GM12891 (cell line): ENCODE data around the gene OPCML.

Experiments used
- DNase-seq: peaks from one replicate; pipeline ENCODE4 v3.0.0; 2011; ENCODE audit warnings: low spot score; ENCODE audit not compliant: insufficient read length
- FAIRE-seq: peaks from 2 replicates; lab custom pipeline; 2011; peaks lifted over from hg19 to GRCh38; lab: Jason Lieb, UNC
- PAX5 ChIP-seq: IDR thresholded peaks from 2 replicates; pipeline ENCODE4 v1.6.1; 2011; ENCODE audit warnings: low read length, moderate library complexity, mild to moderate bottlenecking; ENCODE audit not compliant: insufficient read depth, severe bottlenecking
- POLR2A ChIP-seq: IDR thresholded peaks from 2 replicates; pipeline ENCODE4 v1.6.1; 2011; ENCODE audit warnings: low read depth, low read length, control low read depth
- POLR2AphosphoS5 ChIP-seq: IDR thresholded peaks from 2 replicates; pipeline ENCODE4 v1.6.1; 2011; ENCODE audit warnings: low read depth, low read length, control low read depth
- POU2F2 ChIP-seq: IDR thresholded peaks from 2 replicates; pipeline ENCODE4 v1.6.1; 2011; ENCODE audit warnings: low read depth, mild to moderate bottlenecking, control low read depth, low read length, moderate library complexity
- SPI1 ChIP-seq: IDR thresholded peaks from 2 replicates; pipeline ENCODE4 v1.6.1; 2011; ENCODE audit warnings: low read depth, low read length, control low read depth
- TAF1 ChIP-seq: IDR thresholded peaks from 2 replicates; pipeline ENCODE4 v1.6.1; 2011; ENCODE audit warnings: low read depth, low read length, control low read depth

The OPCML gene

GRCh38 chr11:133047036-133047770 is 485.1 kb downstream of the OPCML start:
- no peak for FAIRE-seq
- no peak for DNase-seq
- TF ChIP-seq TAF1 (no peak), POLR2AphosphoS5 (no peak), SPI1 (no peak), PAX5 (no peak), POLR2A (no peak), POU2F2 (no peak)

GRCh38 chr11:133046252-133046651 is 486.0 kb downstream of the OPCML start:
- DNase-seq (no peak), FAIRE-seq (no peak)
- TF ChIP-seq SPI1 (no peak), POU2F2 (no peak), POLR2AphosphoS5 (no peak), TAF1 (no peak), PAX5 (no peak), POLR2A (no peak)

- DNase-seq (no peak), FAIRE-seq (no peak)
- TF ChIP-seq PAX5, result no peak
- TF ChIP-seq POU2F2, result no peak
- TF ChIP-seq TAF1, result no peak
- TF ChIP-seq POLR2AphosphoS5, result no peak
- no peak for TF ChIP-seq SPI1
- TF ChIP-seq POLR2A, result no peak
Observed at GRCh38 chr11:133041928-133042882, 490.1 kb downstream of the OPCML start.

GRCh38 chr11:133041181-133041580 is 491.1 kb downstream of the OPCML start:
- TF ChIP-seq POLR2A, result no peak
- TF ChIP-seq SPI1, result no peak
- TF ChIP-seq PAX5, result no peak
- TF ChIP-seq POU2F2, result no peak
- TF ChIP-seq POLR2AphosphoS5, result no peak
- no peak for TF ChIP-seq TAF1
- DNase-seq (no peak), FAIRE-seq (no peak)

GRCh38 chr11:133040289-133040900 is 491.9 kb downstream of the OPCML start:
- FAIRE-seq (no peak), DNase-seq (no peak)

GRCh38 chr11:133038850-133039249 is 493.5 kb downstream of the OPCML start:
- DNase-seq, result no peak

More at GRCh38 chr11:133040289-133040900, 491.9 kb downstream of the OPCML start:
- TF ChIP-seq PAX5, result no peak
- TF ChIP-seq TAF1, result no peak
- no peak for TF ChIP-seq POLR2AphosphoS5
- no peak for TF ChIP-seq POU2F2
- TF ChIP-seq SPI1, result no peak
- no peak for TF ChIP-seq POLR2A

GRCh38 chr11:133034929-133035328 is 497.4 kb downstream of the OPCML start:
- FAIRE-seq (no peak), DNase-seq (no peak)
- TF ChIP-seq POU2F2 (no peak), PAX5 (no peak), POLR2A (no peak), POLR2AphosphoS5 (no peak), SPI1 (no peak)

More at GRCh38 chr11:133038850-133039249, 493.5 kb downstream of the OPCML start:
- TF ChIP-seq POLR2AphosphoS5 (no peak), SPI1 (no peak), POU2F2 (no peak), POLR2A (no peak), PAX5 (no peak), TAF1 (no peak)
- no peak for FAIRE-seq

GRCh38 chr11:133029107-133029506 is 503.2 kb downstream of the OPCML start:
- FAIRE-seq, result no peak
- no peak for DNase-seq
- no peak for TF ChIP-seq SPI1
- TF ChIP-seq POLR2AphosphoS5, result no peak
- TF ChIP-seq TAF1, result no peak
- TF ChIP-seq POU2F2, result no peak
- TF ChIP-seq POLR2A, result no peak
- no peak for TF ChIP-seq PAX5

GRCh38 chr11:133026952-133027351 is 505.3 kb downstream of the OPCML start:
- TF ChIP-seq POU2F2 (no peak), POLR2A (no peak), SPI1 (no peak), TAF1 (no peak), PAX5 (no peak), POLR2AphosphoS5 (no peak)
- no peak for FAIRE-seq
- DNase-seq, result no peak
